HG03558 (cell line): ENCODE results near the gene ITSN1.
"Not testable (repeated sequence)": the region's sequence is repeated elsewhere in the genome, so short reads cannot be mapped to it uniquely, and the experiment has no call there.

ENCODE experiments used
- ATAC-seq: cut with Tn5 transposase; IDR thresholded peaks from one replicate; pipeline ENCODE4 v1.9.1; 2021; ENCODE audit warnings: moderate number of reproducible peaks; ENCODE audit not compliant: unreplicated experiment; ENCODE audit errors: extremely low read depth

ITSN1 gene

GRCh38 chr21:33642027-33642895, at the start of gene ITSN1:
Gene ITSN1, plus strand, starts transcription at chr21:33642501. Its CDS starts 76,328 bp downstream, at chr21:33718829.
- ATAC-seq: peak; percentile 52

GRCh38 chr21:33598051-33598450, 44.2 kb upstream of the ITSN1 start:
- no peak for ATAC-seq

DNA sequence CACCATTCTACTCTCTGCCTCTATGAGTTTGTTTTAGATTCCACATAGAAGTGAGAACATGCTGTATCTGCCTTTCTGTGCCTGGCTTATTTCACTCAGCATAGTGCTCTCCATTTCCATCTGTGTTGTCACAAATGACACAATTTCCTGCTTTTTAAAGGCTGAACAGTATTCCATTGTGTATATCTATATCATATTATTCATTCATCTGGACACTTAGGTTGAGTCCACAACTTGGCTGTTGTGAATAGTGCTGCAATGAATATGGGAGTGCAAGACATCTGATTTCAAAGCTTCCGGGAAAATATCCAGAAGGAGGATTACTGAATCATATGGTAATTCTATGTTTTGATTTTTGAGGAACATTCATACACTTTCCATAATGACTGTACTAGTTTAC, 33.7 kb upstream of the ITSN1 start:
- ATAC-seq: no peak

DNA sequence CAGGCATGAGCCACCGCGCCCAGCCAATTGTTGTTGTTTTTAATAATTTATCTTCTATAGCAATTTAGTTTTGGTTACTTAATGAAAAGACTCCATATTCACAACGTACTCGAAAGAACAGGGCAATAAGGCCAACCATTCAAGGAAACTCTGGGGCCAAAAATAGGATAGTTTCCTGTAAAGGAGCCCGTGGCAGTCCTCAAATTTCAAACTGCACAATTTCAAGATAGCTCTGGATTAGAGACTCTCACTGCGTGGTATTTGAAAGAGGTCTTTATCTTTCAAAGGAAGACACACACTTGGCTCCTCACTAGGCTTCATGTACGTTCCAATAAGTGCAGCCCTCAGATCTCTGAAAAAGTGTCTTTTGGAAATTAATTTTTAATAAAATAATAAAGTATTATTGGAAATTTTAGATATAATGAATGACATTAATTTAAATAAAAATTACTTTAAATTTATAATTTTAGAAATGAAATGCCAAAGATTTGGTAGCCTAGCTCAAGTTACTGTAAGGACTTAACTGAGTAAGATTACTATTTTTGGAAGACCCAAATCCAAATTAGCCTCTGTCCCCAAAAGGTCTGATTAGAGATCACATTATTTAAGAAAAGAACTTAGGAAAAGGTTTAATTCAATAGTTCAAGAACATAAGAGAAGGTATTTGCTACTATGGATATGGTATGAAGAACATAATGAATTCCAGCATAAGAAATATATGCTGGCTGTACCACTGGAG, 31.1 kb upstream of the ITSN1 start:
- no peak for ATAC-seq

- ATAC-seq: not testable (repeated sequence)
Observed at GRCh38 chr21:33617565-33617964, 24.7 kb upstream of the ITSN1 start.

DNA sequence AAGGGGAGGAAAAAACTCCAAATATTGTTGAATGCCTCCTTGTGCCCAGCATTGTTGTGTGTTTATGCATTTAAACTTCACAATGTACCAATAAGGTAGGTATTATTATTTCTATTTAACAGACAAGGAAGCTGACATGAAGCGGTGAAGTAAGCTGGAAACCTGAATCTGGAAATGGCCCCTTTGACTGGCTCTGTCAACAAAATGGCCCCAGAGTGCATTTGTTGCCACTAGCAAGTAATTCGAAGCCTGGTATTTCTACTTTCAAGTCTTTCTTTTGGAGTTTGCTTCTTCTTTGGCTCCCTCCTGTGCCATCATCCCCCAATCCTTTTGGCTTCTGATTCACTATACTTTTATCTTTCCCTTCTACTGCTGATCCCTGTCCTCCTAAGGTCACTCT, 23.9 kb upstream of the ITSN1 start:
- ATAC-seq: no peak

GRCh38 chr21:33619726-33620125, 22.6 kb upstream of the ITSN1 start:
- ATAC-seq: no peak

- ATAC-seq: no peak
Observed at GRCh38 chr21:33622253-33622652, 20.0 kb upstream of the ITSN1 start.

- ATAC-seq: not testable (repeated sequence)
Observed at GRCh38 chr21:33626151-33626550, 16.1 kb upstream of the ITSN1 start.

- no peak for ATAC-seq
Observed at GRCh38 chr21:33634254-33634653, 8.0 kb upstream of the ITSN1 start.

DNA sequence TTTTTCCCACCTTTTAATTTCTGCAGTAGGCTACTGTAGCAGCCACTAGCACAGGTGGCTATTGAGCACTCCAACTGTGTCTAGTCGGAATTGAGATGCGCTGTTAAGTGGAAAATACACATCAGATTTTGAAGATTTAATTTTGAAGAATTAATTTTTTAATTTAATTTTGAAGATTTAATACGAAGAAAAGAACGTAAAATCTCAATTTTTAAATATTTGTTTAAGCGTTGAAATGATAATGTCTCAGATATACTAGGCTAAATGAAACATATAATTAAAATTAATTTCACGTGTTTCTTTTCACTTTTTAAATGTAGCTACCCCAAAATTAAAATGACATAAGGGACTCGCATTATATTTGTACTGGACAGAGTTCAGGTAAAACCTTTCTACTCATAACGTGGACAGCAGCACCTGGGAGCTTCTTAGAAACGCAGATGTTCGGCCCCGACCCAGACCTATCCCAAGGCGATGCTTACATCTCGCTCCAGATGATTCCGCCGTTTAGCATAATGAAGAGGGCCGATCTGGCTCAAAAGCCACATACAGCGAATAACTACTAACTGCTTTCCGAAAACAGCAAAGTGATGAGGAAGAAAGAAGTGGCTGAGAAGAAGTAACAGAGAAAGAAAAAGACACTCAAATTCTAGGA, 1.5 kb upstream of the ITSN1 start:
- no peak for ATAC-seq

DNA sequence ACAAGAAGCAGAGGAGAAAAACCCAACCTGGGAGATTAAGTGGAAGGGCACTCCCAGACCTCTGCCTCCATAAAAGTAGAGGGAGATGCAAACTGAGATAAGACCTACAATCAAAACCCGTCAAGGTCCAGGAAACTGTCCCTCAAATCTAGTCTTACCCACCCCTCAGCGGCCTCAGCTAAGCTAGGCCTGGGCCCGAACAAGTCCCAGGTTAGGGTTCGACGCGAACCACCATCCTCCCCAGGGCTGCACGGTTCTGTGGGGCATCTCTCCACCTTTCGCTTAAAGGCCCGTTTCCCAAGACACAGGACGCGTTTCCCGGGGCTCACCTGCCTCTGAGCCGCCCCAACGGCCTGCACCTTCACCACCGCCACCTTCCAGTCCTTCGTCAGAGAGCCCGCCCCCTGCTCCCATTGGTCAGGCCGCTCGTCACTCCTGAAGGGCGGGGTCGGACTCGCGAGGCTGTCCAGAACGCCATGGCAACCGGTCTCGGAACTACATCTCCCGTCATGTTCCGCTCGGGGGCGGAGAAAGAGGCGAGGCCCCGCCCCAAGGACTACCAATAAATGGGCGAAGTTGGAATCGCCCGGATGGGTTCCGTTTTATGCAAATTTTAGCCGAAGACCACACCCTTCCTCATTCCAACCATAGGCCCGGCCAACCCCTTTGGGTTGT, 812 bp upstream of the ITSN1 start, which contains the start of gene CRYZL1:
Gene CRYZL1, minus strand, starts transcription at position 390 of the 675 bp plus-strand sequence. CDS start 10,190 bp downstream, outside the sequence.
- ATAC-seq: peak; percentile 64

- no peak for ATAC-seq
Observed at GRCh38 chr21:33642896-33643657, 776 bp downstream of the ITSN1 start.

DNA sequence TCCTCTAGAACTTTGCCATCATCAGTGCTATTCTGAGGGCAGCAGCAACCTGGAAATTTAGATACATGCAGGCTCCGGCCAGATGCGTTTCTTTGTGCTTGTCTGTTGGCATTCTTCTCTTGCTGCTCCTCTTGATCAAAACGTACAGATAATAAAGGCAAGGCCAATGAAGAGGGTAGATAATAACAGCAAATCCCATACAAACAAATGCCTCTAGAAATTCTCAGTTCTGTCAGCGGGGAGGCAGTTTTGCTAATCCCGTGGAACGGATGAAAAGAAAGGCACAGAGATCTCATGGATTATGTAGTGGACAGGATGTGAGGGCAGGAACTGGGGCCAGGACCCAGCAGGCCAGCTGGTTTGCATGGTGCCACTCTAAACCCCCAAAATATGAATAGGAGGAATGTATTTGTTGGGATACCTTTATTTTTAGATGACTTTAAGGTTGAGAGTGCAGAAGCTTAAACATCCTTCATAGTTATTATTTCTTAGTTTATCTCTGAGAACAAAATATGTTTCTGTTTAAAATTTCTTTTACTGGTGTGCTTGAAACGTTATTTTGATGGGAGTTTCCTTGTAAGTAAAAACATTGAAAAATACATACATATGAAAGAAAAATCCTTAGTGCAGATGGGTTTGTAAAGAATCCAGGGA, 1.5 kb downstream of the ITSN1 start:
- ATAC-seq: no peak

DNA sequence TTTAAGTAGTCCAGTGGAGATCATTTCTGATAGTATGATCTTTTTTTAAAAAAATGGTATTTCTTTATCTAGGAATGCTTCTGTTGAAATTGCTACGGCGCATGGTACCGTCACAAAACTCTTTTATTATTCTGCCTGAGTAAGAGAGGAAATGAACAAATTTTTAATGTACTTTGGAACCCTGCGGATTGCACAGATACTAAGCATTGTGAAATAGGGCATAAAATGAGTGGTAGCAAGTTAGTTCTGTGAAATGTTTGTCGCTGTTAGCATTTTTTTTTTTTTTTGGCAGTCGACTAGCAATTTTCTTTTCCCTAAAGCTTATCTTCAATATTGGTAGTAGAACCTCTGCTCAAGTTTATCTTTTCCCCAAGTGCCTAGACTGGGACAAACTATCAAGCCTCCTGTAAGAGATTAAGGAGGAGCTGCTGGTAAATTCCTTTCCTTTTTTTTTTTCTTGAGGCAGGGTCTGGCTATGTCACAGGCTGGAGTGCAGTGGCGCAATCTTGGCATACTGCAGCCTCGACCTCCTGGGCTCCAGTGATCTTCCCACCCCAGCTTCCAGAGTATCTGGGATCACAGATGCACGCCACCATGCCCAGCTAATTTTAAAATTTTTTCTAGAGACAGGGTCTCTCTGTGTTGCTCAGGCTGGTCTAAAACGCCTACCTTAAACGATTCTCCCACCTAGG, 2.2 kb downstream of the ITSN1 start:
- ATAC-seq: no peak

DNA sequence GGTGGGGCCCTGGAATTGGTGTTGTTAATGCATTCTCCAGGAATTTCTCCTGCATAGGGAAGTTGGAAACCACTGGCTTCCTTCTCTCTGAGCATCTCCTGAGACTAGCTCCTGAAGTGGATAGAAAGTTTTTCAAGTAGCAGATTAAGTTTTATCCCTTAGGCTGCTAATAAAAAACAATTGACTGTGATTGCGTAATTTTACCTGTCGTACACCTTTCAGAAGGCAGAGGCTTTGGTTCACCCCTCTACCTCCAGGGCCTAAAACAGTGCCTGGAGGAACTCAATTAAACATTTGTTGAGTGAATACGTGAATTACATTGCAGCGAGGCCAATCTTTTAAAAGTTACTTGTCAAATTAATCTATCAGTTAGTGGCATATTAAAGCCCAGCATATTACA, 3.4 kb downstream of the ITSN1 start:
- no peak for ATAC-seq

GRCh38 chr21:33647587-33647986, 5.3 kb downstream of the ITSN1 start:
- no peak for ATAC-seq

- ATAC-seq: no peak
Observed at GRCh38 chr21:33648555-33648954, 6.3 kb downstream of the ITSN1 start.
